Measurements from ENCODE around the gene COPS8. TPM values are rescaled to one million over a fixed set of nuclear protein-coding genes. Genes with fewer than 3 reads are reported as not detected.

The COPS8 gene
- total RNA-seq = 77.4 and 91.4 TPM in 2 replicates

DNA sequence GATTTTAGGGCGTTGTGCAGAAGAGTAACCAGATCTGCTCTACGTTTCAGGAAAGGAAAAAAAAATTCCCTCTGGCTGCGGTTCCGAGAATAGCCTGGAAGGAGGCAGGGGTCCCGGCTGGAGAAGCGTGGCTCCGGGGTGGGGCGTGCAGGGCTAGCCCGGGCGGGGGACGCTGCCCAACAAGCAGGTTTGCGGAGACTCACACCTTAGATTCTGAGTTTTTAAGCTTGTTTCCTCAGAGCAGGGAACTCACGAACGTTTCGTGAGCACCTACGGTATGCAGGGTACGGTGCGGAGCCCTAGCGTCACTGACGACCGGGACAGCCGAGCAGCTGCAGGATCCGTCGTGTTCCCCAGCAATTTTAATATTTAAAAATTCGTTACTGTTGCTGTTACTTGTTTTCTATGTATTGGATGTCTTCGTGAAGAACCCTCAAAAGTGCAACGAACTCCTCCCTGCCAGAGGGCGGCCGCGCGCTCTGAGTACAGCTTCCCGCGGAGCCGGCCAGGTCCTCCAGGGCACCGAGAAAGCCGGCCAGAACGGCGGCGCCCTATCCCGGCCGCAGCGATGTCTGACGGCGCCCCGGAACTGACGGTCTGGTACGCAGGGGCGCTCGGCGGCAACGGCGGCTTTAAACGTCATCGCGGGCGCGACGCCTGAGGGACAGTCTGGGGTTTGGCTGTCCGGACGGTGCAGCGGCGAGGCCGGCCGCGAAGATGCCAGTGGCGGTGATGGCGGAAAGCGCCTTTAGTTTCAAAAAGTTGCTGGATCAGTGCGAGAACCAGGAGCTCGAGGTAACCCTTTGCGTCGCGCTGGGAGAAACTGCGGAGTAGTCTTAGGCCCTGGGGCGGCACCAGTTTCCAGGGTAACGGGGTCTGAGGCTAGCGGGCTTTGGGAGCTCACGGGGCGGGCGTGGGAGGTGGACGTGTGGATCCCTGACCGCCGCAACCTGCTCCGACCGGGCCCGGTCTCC, at the start of gene COPS8:
TSS of gene COPS8 (plus strand) at position 642 of the 974 bp plus-strand sequence. CDS start at position 718, 76 bp downstream.

